Subcutaneous adipose tissue (tissue), 4 donors: ENCODE data around the gene AGFG1. TPM values are rescaled to one million over a fixed set of nuclear protein-coding genes. Genes with fewer than 3 reads are reported as not detected.

ENCODE experiments used
- total RNA-seq, 4 donors: library from RNA; depleted of rRNA; stranded (reverse); fragments of >200 nt; gene quantifications; one replicate each; pipeline ENCODE4 v1.1.0, GENCODE V29; 2016
- TF ChIP-seq, protein P1 (sequence below): fragments of 450-650 bp; IDR thresholded peaks from one replicate; pipeline ENCODE4 v1.5.1; 2016; ENCODE audit warnings: low read depth, mild to moderate bottlenecking, control low read depth, antibody characterized with exemption, moderate library complexity

Gene AGFG1
- total RNA-seq, 4 donors from 2014 or later, result 88.7 to 235 (median 146) TPM

DNA sequence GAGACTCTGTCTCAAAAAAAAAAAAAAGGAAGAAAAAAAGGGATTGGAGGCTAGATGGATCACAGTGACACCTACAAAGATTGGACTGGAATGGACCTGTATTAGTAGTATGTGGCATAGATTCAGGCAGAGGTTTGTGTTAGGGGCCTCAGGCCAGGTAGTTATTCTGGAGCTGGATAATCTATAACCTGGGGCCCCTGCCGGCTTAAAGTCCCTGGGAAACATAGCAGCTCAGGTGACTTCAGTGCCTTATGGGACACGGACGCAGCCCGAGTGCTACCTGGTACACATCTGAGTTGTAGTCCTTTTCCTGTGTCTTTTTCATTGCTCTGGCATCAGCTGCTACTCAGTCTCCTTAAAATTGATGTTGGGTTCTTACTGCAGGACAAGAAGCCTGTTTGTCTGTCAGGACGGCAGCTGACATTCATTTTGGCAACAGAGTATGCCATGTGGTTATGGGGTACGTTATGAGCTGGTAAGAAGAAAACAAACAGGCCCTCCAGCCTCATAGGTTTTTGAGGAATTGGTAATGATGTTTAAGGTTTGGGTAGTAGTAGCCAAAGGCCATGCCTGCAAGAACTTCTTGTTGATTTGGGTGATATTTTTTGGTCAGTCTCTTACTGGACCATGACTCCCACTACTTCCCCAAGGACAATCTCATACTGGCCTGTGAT, 27.8 kb downstream of the AGFG1 start:
- TF ChIP-seq, protein P1, sequence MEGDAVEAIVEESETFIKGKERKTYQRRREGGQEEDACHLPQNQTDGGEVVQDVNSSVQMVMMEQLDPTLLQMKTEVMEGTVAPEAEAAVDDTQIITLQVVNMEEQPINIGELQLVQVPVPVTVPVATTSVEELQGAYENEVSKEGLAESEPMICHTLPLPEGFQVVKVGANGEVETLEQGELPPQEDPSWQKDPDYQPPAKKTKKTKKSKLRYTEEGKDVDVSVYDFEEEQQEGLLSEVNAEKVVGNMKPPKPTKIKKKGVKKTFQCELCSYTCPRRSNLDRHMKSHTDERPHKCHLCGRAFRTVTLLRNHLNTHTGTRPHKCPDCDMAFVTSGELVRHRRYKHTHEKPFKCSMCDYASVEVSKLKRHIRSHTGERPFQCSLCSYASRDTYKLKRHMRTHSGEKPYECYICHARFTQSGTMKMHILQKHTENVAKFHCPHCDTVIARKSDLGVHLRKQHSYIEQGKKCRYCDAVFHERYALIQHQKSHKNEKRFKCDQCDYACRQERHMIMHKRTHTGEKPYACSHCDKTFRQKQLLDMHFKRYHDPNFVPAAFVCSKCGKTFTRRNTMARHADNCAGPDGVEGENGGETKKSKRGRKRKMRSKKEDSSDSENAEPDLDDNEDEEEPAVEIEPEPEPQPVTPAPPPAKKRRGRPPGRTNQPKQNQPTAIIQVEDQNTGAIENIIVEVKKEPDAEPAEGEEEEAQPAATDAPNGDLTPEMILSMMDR, result no peak

DNA sequence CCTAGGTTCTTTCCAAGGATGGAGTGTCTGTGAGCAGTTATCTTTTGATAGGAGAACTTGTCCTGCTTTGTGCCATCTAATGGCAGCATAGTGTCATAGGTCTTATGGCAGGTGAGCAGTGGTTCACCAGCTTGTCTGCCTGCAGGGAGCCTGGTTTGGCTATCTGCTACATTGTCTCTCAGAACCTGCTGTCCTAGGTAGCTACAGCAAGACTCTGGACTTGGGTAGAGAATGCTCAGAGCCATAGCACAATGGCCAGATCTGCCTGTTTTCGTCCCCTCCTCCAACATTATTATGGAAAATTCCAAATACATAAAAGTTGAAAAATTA, 28.3 kb downstream of the AGFG1 start:
- TF ChIP-seq, protein P1, result no peak

DNA sequence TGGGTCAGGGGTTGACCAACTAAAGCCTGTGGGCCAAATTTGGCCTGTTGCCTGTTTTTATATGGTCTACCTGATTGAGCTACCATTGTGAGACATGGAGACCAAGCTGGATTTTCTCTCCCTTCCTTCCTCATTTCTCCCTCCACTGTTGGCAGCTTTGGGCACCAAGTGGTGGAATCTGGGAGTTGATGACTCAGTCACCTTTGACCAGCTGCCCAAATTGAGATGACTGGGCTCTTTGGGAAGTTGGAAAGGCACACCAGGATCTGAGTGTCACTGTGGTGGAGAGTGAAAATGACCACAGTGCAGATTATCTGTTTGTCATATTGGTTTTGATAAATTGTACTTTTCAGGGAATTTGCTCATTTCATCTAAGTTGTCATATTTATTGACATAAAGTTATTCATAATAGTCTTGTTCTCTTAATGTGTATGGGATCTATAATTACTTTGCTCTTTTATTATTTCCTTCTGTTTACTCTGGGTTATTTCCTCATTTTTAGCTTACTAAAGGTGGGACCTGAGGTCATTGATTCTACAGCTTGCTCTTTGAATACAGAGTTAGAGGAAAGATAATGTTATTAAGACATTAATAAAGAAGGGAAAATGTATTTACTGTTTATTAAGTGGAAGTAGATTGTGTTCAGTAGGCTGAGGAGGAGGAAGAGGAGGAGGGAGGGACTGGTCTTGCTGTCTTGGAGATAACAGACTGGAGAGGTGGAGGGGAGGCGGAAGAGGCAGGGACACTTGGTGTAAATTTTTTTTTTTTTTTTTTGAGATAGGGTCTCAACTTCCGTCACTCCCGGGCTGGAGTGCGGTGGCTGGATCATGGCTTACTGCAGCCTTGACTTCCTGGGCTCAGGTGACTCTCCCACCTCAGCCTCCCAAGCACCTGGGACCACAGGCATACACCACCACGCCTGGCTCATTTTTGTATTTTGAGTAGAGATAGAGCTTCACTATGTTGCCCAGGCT, 31.8 kb downstream of the AGFG1 start:
- TF ChIP-seq, protein P1, result no peak

DNA sequence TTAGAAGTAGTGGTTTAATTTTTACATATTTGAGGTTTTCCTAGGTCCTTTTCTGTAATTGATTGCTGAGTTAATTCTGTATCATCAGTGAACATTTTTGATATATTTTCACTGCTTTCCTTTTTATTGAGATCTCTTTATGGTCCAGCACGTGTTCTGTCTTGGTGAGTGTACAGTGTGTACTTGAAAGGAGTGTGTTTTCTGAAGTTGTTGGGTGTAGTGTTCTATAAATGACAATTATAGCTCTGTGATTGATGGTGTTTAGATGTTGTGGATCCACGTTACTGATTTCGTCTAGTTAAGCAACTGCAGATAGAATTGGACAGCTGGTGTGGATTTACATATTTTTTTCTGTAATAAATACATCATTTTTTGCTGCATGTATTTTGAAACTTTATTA, 32.7 kb downstream of the AGFG1 start:
- TF ChIP-seq, protein P1, result no peak

DNA sequence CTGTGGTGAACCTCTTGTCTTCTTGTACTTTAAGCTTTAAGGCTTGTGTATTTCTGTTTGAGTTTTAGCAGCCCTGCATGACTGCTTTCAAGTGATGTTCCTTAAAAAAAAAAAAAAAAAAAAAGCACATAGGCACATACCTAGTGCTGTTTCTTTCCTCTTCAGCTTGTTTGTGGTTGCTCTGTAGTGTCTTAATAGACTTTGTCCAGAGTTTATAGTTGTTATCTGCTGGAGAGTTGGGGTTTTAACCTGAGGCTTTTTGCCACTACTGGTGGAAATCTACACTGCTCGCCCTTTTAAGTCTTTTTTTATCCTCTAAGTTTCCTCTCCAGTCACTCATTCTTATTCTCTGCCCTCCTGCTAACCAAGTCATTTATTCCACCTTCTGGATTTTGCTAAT, 34.5 kb downstream of the AGFG1 start:
- TF ChIP-seq, protein P1, result no peak

DNA sequence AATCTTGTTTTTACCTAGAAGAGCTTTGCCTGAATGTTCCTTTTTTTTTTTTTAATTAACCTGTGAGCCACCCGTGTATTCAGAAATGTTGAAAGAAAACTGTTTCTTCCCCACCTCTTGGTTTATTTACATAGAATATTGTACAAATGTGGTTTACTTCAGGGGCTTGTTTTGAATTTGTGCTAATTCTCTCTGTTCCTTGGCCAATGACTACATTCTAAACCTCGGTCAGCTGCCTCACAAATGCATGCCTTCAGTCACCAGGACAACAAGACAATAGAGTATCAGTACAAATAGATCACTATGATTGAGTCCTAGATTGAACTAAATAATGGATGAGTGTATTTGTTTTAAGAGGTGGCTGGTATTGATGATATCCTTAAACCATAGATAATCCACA, 36.0 kb downstream of the AGFG1 start:
- TF ChIP-seq, protein P1, result no peak

DNA sequence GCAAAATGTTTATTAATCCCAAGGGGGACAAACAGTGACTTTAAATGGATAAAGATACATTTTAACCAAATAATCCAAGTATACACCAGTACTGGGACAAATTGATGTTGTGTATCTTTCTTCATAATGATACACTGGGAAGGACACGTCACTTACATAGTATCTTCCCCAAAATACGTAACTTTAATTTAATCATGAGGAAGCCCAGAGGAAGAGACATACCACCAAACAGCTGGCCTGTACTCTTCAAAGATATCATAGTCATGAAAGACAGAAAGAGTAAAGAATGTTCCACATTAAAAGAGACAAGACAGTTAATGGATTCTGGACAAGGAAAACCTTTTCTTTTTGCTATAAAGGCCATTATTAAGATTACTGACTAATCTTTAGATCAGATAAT, 37.1 kb downstream of the AGFG1 start:
- TF ChIP-seq, protein P1, result no peak
